Stimulated activated CD8-positive, alpha-beta memory T cell treated with anti-CD3 and anti-CD28 coated beads, Interleukin-4, amount 100 ng/mL, for 1 hour (primary cell): ENCODE results near the gene CUL7.
"Not testable (repeated sequence)": the region's sequence is repeated elsewhere in the genome, so short reads cannot be mapped to it uniquely, and the experiment has no call there.

Experiments
- DNase-seq, 2 donors: peaks; one replicate each; pipeline ENCODE4 v3.0.0-alpha.2; 2020; ENCODE audit warnings: low read depth in 2 of 2, low spot score in 1 of 2

Gene CUL7

DNA sequence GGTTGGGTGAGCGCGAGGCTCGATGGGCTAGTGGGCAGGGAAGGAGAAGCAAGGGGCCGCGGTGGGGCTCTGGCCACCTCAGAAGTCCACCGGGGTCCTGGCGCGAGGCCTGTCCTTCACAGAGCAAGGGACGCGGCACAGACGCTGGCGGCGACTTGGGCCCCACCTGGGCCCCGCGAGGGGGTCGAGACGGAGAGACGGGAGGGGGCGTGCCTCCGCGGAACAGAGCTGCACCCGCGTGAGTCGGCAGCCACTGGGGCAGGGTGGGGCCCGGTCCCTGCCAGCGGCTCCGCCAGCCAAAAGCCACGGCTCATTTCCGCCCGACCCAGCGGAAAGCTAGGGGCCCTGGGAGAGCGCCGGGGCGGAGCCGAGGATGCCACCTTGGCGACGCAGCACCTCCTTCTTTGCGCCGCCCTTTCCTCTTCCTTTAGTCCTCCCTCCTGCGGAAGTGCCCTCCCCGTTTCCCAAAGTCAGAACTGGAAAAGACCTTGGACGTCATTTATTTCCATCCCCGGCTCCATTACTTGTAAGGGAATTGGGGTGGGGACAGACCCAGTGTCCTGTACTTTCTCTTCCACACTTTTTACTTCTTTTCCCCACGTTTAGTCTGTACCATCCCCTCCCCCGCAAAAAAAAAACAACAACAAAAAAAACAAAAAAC lies at the start of gene CUL7:
Gene CUL7, minus strand, starts transcription at position 307 of the 661 bp plus-strand sequence. CDS start 1,063 bp downstream, outside the sequence.
- peak; percentile 61 to 77 for DNase-seq

DNA sequence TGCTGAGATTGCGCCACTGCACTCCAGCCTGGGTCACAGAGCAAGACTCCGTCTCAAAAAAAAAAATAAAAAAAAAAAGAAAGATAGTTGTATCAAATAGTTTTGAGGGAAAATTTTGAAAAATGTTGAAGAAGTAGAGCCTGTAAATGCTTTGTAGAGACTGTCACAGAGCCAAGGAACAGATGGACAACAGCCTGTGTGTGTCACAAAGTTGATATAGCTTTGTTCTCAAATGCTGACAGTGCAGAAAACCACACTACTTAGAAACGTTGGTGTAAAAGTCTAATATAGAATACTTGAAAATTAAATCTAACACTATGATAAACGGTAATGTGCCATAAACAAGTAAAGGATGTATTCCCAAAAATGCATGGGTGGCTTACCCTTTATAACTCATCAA lies 47.8 kb upstream of the CUL7 start:
- no peak for DNase-seq

DNA sequence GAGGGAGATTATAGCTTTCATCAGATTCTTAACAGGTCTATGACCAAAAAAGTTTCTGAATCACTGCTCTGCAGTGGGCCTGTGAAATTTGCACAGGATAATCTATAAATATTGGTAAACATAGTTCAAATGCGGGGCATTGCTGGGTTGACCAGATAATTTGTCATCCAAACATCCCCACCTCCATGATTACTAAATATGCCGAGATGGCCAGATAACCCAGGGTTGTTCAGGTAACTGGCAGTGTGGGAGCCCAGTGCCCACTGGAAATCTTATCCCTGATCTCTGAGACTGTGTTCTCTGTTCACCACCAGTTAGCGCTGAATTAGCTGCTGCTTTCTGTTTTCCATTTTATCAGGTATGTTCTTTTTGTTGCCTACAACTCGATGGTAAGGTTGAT lies 43.9 kb upstream of the CUL7 start:
- no peak for DNase-seq

DNA sequence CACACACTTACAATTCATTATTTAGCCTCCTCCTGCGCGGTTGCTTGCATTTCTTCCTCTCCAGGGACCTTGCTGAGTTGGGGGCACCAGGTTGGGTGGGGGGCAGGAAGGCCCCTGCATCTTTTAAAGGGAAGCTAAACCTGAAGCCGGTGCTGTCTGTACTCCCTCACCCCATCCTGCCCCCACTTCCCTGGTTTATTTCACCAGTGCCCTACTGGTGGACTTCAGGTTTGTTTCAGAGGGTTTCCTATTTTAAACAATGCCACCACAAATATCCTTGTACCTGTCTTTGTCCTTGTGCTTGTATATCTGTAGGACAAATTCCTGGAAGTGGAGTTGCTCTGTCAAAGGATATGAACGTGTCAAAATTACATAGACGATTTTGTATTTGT lies 43.4 kb upstream of the CUL7 start:
- DNase-seq, result no peak

DNA sequence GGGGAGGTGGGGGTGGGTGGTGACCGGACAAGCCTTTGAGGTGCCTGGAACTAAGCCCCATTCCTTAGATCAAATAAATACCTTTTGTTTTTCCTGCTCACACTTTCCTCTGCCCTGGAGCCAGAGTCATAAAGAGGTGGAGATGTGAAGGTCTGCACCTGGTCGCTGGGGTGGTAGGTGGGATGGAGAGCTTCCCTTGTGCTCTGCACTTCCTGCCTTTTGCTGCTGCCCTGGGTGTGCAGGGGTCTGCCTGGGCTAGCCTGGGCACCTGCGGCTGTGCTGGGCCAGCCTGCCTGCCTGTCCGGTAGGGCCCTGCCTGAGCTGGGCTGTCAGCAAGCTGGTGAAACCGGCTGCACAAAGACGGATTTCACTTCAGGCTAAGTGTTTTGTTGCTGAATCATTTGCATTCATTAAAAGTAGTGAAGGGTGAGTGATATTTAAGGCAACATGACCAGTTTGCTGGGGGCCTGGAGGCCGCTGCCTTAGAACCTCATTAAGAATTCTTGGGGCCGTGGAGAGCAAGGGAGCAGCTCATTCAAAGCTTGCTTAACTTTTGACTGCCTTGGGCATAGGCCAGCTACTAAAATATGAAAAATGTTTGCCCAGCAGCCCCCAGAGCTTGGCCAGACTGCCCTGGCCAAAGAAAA lies 42.9 kb upstream of the CUL7 start:
- DNase-seq, result no peak

DNA sequence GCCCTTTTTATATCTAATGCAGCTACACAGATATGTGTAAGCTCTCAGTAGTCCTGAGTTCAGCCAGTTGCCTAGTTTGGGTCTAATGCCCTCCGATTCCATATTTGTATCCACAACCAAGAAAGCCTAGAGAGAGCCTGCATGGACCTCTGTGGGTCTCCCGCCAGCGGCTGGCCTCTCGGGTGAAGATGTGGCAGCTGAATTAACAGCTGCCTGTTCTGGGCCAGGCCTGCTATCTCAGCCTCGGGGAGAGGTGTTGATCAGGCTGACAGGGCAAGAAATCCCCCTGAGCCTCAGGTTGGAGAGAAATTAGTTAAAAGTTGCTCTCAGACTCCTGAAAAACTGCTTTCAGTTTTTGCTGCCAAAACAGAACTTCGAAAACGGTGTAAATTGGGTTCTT lies 42.3 kb upstream of the CUL7 start:
- no peak for DNase-seq

DNA sequence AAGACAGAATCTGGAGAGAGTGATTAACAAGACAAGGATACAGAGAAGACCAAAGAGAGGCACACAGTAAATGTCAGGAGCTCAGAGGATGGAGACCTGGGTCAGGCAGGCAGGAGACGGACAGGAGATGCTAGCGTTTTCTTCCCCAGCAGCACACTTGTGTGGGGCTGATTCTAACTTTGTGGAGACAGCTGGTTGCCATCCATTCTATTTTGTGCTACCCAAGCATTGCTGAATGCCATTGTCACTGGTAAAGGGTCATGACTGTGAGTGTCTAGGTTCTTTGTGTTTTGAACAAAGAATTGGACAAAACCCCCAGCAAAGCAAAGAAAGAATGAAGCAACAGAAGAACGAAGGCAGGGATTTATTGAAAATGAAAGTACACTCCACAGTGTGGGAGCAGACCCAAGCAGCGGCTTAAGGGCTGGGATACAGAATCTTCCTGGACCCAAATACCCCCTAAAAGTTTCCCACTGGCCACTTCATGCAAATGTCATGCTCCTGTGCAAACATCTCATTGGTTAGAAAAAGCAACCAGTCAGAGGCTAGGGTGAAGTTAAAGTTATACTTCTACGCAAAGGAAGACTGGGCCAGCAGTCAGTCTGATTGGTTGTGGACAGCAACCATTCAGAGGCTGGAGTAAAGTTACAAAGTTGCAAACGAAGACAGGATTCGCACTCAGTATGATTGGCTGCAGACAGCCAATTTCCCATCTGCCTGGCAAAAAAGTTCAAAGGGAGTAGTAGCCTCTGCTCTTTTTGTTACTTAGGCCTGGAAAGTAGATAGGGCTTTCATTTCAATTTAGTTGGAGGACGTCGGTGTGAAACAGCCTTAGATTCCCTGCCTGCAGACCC lies 40.0 kb upstream of the CUL7 start:
- no peak for DNase-seq

DNA sequence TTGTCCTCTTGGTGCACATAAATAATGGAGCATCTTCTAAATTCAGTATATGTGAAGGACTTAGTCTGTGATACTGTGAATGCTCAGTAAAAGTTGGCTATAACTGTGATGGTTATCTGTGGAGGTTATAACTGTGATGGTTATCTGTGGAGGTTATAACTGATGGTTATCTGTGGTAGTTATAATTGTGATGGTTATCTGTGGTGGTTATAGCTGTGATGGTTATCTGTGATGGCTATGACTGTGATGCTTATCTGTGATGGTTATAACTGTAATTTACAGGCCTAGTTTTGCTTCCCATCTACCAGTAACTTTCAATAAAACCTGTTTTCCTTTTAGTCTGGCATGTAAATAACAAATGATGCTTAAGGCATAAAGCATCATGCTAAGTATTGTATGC lies 39.0 kb upstream of the CUL7 start:
- DNase-seq, result no peak

DNA sequence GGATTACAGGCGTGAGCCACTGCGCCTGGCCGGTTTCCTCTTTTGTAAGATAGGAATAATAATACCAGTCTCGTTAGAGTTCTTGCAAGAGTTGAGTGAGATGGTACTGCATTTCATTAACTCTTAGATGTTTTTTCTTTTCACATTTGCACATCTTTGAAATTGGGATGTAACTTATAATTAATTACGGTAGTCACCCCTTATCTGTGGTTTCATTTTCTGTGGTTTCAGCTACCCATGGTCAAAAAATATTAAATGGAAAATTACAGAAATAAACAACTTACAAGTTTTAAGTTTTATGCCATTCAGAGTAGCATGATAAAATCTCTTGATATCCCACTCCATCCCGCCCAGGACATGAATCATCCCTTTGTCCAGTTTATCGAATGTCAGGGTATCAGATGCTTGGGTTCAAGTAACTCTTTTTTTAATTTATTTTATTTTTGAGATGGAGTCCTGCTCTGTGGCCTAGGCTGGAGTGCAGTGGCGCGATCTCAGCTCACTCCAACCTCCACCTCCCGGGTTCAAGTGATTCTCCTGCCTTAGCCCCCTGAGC lies 37.9 kb upstream of the CUL7 start:
- no peak for DNase-seq

DNA sequence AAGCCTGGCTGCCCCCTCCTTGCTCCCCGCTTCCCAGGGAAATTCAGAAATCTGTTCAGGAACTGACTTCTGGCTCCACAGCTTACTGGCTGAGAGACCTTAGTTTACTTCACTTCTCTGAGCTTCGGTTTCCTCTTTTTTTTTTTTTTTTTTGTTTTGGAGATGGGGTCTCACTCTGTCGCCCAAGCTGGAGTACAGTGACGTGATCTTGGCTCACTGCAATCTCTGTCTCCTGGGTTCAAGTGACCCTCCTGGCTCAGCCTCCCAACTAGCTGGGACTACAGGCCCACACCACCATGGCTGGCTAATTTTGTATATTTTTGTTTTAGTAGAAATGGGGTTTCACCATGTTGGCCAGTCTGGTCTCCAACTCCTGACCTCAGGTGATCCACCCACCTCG lies 37.4 kb upstream of the CUL7 start:
- DNase-seq, result no peak

DNA sequence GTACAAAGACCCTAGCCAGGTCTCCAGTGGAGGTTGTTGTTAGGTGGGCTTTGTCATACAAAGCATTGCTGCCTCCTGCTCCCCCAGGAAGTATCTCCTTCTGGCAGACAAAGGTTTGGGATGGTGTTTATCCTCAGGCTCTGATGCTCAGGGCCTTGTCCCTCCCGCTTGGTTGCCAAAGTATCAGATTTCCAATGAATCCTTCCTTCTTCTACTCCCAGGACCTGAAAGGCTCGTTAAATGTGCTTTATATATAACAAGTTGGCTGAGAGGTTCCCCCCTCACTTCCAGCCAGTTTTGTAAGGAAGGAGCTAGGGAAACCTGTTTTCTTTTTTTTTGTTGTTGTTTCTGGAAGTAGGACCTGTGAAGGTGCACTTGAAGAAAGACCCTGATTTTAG lies 36.9 kb upstream of the CUL7 start:
- no peak for DNase-seq

DNA sequence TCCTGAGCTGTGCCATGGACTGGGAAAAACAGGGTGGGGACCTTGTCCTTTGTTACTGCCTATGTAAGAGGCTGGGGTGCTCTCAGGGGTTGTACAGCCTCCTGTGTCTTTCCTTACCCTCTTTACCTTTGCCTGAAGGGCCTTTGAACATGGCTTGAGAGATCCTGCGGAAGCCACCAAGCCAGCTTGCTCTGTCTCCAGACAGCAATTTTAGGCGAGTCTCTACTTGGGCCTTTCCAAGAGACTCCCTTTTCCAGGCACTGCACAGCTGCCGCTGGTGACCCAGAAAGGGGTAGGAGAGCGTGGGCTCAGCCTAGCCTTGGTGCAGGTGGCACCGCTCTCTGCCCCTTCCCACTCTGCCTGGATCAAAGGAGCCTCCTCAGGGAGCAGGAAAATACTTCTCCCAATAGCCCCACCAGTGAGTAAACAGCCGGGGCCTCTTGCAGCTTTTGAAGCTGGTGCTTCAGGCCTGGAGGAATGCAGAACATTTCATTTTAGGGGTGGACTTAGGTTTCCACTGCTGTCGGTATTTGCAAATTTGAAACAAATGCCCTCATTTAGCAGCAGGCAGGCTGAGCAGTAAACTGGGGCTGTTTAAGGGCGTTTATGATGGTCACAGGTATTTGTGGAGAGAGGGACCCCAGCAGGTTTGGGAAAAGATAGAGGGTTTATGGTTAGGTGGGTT lies 36.4 kb upstream of the CUL7 start:
- no peak for DNase-seq

DNA sequence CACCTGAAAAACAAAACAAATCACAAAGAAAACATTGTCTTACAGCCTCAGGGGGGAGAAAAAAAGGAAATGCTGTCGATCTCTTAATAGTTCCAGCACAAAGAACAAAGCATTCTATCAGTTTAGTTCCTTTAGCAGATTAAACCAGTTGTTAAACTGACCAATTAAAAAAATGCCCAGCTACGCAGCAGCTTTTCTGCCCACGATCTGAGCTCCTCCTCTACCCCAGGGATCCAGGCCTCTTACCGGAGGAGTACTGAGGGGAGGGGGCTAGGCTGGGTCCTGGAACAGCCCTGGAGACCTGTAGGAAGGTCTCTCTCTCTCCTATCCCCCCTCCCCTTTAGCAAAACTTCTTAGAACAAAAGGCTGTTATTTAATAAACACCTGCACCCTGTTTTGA lies 35.8 kb upstream of the CUL7 start:
- DNase-seq, result no peak

DNA sequence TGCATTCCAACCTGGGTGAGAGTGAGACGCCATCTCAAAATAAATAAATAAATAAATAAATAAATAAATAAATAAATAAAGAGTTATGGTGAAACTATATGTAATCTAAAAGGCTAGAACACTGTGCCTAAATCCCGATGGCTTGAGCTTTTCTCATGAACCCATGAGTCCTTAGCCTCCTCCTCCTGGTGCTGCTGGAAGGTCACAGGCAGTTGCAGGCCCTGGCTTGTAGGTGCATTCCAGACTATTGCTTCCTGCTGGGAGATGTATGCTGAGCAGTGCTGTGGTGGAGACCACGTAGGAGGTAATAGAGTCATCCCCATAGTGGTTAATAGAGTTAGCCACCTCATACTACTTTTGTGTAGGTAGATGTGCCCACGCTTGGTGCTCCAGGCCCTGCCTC lies 35.0 kb upstream of the CUL7 start:
- DNase-seq, result no peak

DNA sequence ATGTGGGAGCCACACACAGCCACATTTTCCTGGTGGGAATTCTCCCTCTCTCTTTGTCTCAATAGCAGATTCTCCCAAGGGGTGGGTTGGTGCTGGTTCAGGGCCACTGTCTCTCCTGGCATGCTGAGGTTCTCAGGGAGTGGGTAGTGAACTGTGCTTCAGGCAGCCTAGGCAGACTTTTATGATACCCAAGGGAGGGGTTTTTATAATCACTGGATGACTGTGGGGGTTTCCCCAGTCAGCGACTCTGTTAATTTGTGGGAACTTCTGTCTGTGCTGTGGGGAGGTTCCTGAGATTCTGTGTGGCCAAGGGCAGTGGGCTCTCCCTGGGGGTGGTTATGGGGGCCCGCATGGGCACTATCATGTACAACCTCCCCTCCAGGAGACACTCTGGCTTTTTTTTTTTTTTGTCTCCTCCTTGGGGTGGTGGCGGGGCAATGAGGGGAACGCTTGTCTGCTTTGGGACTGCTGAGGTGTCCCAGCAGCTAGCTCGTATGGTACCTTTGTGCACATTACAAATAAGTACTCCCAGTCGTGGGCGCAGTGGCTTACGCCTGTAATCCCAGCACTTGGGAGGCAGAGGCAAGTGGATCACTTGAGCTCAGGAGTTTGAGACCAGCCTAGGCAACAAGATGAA lies 32.5 kb upstream of the CUL7 start:
- no peak for DNase-seq

DNA sequence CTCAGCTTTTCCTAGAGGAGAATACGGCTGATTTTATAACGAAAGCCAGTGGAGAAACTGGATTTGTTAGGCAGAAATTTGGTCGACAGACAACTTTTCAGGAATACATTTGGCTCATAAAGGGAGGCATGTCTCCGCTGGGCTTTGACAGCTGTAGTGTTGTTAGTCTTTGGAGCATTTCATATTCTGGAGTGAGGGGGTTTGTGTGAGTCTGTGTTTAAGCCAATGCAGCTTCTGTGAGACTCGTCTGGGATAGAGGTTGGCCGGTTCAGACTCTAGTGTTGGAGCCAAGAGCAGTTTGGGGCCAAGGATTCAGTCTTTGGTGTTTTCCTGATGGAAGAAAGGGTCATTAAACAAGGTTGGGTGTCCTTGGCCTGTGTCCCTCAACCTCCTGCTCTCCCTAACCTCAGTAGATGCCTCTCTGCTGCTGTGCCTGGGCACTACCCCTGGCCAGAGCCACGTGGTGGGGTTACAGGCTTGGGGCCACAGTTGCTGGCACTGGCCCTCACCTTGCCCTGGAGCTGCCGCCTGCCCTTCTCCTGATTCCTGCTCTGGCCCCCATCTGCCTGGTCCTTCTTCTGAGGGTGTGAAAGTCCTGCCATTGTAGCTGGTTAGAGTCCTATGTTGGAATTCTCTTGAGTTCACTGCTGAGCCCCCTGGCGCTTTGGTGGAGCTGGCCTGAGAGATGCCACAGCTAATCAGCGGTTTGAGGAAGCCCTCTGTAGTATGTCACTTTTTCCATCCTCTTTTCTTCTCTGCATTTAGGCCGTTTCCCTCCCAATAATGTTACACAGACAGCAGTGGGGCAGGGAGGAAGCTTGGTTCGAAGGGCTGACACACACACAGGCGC lies 29.4 kb upstream of the CUL7 start:
- no peak for DNase-seq

DNA sequence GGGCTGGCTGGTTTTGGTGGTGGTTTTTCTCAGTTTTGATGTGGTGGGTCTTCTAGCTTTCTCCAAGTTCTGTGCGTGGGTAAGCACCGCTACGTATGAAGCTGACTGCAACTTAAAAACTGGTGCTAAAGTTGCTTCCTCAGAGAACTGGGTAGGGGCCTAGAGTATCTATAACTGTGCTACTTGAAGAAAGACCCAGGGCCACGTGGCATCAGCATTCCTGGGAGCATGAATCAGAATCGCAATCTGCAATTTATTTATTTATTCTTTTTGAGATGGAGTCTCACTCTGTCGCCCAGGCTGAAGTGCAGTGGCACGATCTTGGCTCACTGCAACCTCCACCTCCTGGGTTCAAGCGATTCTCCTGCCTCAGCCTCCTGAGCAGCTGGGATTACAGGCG lies 28.3 kb upstream of the CUL7 start:
- not testable (repeated sequence) for DNase-seq

DNA sequence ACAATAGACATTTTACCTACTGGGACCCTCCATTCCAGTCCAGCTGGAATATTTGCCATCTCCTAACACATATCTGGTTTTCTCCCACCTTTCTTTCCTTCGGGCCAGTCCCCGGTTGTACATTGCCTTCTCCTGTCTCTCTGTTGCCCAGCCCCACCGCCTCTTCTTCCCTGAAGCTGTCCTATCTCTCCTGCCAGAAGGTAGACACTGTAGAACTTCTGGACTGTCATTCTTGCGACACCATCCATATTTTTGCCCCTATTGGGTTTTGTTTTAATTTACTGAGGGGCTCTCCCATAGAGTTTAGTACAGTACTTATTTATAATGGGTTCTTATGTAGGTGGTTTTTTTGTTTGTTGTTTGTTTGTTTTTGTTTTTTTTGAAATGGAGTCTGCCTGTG lies 27.4 kb upstream of the CUL7 start:
- DNase-seq, result no peak

DNA sequence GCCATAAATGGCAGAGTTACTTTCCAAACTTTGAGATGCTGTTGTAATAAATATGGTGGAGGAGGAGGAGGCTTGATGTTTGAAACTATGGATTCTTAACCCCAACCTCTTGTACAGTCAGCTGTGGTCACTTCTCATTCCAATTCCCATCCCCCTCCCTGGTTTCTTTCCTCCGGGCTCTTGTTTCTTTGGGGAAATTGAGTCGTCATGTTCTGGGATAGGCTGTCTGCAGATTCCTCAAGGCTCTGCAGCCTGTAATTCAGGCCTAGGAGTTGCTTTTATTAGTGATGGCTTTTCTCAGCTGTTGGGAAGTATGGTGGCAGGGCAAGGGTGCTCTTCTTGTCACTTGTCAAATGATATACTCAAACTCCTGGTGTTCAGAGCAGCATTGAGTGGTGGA lies 25.0 kb upstream of the CUL7 start:
- DNase-seq, result no peak

DNA sequence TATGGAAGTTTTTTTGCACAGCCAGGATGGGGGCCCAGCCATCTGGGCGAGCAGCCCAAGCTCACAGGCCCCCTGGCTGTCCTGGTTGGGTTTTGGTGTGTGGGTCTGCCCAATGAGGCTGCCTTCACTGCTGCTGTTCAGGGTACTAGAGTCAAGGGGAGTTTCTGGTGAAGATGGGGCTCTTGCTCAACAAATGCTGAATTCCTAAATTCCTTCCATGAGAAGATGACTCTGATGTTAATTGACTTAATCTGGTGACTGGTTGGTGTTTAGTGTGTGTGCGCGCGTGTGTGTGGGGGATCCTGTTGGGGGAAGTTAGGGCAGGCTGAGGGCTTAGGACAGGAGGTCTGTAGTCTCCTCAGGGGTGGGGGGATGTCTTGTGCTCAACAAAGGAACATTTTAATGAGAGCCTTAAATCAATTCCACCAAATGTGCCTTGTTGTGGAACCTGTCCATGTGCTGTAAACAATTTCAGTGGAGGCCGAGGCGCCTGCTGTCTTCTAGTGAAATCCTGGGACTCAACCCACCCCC lies 24.4 kb upstream of the CUL7 start:
- no peak for DNase-seq
